NCI-H446 treated with DMSO at 0.1 percent for 48 hours (cell line): ENCODE measurements around the gene IKZF2.
A peak's percentile ranks its signal among the peaks of the same experiment; 100 is the strongest.

Experiments used
- DNase-seq: peaks from one replicate; lab custom pipeline; 2025; lab: John Stamatoyannopoulos, UW

Gene IKZF2

DNA sequence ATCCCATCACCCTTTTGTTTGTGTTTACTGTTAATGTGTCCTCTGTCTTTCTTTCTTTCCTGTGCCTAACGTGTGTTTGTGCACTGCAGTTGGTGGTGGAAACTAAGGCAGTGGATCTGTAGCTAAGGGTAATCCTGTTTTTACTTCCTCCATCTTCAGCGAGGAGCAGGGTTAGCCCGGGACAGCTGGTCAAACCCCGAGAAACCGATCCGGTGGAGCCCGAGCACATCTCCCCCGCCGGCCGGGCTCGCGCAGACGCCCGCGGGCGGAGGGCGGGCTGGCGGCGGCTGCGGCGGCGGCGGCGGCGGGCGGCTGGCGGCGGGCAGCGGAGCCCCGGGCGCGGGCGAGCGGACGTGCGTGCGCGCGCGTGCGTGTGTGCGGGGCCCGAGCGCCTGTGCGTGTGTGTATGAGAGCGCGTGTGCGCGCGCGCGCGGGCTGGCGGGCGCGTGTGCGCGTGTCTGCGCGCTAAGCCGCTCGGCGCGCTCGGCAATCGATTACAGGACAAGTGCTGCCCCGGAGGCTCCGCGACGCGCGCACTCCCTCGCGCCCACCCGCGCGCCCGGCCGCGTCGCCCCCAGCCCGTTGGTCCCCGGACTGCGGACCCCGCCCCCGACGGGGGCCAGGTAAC, at the start of gene IKZF2:
Gene IKZF2, minus strand, starts transcription at position 176 of the 628 bp plus-strand sequence. CDS start 2,983 bp downstream, outside the sequence.
- DNase-seq, result peak; percentile 86

DNA sequence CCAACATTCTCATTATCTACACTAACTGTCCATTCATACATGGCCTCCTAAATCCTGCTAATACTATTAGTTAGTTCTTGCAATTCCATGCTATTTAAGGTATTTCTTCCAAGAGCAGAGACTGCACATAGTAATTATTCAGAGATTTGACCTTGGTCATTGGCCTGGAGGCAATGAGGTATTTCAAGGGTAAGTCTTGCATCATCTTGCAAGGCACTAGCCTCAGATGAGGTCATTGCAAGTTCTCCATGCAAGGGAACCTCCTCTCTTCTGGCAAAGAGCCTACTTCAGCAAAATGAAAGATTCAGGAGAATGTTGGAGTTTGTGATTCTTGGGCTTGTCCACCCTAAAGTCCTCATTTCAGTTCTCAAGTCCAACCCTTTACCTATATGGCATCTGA, 48.5 kb upstream of the IKZF2 start:
- DNase-seq, result no peak

DNA sequence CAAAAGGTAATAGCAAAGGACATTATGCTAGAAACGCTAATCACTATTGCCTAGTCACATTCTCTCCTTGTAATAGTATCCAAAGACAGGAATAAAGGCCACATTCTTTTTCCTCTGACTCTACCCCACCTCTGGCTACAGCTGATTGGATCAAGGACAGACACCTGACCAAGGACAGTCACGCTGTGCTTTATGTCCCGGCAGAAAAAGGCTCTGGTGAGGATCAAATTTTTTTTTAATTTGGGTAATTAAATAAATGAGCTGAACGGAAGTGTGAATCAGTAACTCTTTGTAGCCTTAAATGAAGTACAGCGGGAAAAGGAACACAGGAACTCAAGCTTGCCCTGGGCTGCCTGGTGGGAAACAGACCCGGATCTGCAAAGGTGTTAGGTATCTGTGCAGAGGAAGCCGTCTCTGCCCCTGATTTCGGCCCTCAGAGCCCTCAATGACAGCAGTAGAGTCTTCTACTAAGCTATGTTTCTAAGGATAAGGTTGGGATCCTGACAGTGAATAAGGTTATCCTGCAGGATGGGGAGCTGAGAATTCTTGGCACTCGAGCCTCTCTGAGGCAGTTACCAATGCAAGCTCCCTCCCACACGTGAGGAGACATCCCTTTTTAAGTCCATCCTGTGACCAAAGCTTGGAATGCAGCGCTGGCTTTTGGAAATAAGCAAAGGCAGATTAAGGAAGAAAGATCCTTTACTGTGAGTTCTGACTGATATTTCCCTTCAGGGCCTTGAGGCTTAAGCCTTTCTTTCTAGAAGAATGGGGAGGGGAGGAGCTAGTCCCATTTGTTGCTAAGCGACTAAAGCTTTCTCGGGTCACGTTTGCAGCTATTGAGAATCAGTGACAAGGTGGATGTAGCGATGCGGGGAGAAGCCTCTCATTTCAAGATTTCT, 37.8 kb upstream of the IKZF2 start:
- DNase-seq, result no peak

DNA sequence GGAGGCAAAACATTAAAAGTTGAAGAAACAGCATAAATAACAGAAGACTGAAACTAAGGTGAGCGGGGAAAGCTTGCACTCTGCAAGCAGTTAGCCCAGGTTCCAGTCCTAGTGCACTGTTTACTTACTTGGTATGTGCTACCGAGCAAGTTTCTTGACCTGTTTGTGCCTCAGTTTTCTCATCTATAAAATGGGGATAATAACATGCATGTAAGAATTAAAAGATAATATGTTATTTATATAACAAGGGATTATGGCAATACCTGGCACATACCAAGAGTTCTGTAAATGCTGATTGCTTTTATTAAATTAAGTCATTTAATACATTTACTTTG, 37.1 kb upstream of the IKZF2 start:
- DNase-seq, result no peak

DNA sequence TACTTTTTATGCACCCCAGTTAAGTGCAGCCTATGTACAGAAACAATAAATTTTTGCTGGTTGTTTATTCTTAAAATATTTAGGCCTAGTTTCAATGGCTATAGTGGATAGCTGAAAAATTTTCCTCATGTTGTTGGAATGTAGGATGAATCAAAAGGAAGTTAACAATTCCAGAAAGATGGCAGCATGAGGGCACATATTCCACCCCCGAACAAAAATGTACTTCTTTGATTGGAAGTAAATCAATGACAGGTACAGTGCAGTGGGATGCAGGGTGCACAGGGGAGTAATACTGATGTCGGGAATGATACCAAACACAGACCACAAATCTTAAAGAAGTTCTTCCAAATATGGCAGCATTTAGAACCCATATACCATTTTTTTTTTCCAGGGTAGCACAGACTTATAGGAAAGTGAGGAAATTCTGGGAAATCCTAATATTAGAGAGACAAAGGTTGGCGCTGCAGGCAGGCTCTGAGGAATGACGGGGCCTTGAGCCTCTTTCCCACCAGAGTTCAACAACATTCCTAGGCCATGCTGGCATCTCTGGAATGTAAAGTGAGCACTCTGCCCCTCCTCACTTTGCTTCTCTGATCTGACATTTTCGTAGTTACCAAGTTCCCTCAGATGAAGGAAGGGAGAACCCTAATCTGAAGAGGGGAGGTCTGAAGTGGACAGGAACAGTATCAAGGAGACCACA, 36.6 kb upstream of the IKZF2 start:
- DNase-seq, result no peak

DNA sequence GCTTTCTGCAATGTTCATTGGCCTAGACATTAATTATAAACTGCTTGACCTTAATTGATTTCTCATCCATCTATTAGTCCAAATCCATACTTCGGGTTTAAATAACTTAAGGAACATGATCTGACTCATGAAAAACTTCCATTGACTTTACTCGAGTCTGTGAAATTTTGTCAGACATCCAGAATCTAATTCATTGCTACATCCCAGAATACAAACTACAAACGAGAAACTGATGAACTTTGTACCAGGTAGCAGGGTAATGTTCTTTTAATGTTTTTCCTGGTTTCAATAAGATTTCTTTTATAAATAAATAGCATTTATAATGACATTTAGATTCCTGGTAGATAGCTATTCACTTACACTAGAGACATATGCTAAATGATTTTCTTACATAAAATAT, 36.0 kb upstream of the IKZF2 start:
- no peak for DNase-seq

DNA sequence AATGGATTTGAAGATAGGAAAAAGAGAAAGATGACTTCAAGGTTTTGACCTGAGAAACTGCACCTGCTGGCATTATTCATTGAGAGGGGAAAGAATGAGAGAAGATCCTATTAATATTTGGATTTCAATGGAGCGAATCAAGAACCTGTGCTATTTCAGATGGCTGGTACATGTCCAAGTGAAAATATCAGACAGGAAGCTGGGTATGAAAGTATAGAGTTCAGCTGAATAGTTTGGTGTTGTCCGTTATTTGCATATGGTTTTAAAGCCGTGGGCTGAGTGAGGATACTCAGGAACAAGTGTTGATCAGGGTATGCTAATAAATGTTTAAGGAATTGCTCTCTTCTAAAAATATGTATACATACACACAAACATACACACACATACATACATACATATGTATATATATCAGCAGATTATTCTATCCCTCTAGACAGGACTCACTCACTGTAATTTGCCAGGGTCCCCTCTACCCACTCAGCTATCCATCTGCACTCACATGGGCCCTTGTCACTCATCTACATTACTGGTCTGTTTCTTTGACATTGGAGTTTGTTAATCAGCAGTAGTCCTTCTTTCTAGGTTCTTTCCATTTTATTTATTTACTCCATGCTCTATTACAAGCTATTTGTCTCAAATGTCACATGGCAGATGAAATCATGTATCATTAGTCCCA, 33.9 kb upstream of the IKZF2 start:
- DNase-seq, result no peak

DNA sequence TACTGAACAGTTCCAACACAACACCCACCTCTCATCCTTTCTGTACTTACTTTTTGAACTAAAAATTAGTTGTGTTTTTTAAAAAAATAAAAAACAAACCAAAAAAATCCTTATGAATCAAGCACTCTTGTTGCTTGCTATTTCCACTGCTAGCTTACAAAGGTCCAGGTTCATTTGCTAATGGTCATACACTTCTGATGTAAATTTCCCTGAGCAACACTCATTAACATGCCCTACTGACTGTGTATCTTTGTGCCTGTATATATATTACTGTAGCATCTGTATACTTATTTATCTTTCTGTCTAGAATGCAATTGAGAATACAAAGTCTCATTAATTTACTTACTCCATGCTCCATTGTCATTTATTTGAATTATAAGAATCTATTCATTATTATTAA, 30.3 kb upstream of the IKZF2 start:
- DNase-seq, result no peak

DNA sequence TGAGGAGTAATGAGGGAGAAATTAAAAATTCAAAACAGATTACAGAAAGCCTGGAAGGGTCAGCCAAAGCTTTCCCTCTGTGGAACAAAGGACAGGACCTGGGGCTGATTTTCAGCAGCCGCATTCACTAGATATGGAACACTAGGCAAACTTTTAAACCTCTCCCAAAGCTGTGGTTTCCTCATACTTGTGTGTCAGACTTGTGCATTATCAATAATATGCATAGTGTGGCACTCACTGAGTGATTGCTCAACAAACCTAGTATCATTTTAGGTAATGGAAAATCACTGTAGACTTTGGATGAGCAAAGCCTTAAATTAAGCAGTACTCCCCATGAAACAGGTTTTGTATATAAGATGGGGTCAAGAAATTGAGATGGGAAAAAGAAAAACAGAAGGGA, 26.3 kb upstream of the IKZF2 start:
- DNase-seq, result no peak

DNA sequence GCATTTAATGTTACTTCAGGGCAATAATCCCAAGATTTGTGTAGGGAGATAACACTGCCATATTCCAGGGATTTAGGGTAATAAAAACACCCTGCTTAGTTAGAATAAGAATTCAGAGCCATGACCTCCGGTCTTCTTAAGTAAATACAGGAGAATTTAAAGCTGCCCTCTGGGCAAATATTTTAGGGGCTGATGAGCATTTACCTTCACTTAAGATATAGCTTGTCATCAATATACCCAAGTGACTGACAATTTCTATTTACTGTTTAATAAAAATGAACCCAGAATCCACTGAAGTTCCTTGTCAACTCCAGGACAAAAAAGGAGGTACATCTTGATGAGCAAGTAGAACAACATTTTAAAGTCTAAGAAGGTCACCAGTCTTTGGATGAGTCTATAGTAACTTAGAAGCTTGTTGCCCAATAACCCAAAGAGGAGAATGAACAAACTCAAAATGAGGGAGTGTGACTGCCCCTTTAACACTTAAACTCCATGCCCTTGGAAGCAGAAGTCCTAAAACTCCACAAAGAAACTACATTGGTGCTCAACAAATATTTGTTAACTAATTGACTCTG, 24.3 kb upstream of the IKZF2 start:
- no peak for DNase-seq

DNA sequence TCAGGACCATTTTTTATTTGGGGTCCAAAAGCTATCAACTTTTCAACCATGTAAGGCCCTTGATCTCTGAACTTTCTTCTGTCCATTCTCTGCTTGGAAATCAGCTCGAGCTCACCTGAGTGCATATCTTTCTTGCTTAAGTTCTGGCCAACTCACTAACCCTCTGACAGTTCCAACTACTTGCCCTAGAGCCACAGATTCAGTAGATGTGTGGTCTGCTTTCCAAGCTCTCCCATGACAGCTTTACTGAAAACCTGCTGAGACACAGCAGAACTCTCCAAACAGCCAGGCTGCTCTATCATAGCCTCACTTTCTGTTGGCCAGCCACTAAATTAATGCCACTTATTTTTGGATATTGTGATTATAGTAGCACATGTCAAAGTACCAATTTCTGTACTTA, 21.2 kb upstream of the IKZF2 start:
- no peak for DNase-seq

DNA sequence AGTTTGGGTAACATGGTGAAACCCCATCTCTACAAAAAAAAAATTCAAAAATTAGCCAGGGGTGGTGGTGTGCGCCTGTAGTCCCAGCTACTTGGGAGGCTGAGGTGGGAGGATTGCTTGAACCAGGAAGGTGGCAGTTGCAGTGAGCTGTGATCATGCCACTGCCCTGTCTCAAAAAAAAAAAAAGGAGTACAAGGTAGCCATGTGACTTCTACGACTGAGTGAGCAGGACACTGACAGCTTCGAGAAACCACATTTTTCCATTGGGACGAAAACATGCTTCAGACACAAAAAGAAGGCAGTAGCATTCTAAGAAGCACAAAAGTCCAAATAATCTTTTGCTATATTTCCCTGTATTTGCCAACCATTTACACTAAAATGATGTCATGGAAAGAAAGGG, 19.7 kb upstream of the IKZF2 start:
- no peak for DNase-seq

DNA sequence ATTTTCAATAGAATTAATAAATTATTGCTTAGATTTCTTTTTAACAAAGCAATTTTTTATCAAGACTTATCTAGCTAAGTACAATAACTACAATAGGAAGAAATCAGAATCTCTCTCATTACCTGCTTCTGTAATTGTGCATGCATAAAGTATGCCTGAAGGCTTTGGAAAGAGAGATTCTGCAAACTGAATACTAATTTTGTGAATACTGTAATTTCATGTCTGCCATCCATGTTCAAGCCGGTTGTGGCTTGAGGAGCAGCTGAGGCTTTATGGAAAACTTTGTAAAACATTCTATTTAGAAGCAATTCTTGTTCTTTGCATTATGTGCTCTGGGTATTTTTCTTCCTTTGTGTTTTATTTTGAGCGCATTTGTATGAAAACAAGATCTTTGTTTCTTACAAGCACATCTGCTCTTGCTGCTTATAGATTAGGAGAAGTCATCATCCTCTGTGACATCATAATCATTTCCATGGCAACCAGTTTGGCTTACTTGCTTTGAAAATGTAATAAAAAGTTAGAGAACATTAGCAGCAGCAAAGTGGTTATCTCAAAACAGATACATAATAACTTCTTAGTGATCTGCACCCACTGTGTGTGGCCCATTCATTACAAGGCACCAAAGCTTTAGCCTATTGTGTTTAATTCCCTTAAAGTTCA, 16.0 kb upstream of the IKZF2 start:
- no peak for DNase-seq

DNA sequence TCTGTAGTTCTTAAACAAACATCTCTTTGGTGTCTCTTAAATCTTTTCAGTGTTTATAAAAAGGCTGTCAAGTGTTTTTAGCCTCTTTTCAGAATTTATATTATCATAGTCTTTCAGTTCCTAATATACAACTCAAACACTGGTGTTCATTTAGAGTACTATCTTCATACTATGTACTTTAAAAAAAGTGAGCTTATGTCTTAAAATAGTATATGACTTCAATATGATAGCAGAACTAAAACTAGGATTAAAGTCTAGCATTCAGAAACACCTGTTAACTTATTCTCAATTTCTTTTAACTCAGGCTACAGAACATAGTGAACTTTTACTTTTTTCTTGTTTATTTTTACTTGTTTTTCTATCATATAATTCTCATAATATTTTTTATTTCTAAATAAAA, 14.7 kb upstream of the IKZF2 start:
- no peak for DNase-seq

DNA sequence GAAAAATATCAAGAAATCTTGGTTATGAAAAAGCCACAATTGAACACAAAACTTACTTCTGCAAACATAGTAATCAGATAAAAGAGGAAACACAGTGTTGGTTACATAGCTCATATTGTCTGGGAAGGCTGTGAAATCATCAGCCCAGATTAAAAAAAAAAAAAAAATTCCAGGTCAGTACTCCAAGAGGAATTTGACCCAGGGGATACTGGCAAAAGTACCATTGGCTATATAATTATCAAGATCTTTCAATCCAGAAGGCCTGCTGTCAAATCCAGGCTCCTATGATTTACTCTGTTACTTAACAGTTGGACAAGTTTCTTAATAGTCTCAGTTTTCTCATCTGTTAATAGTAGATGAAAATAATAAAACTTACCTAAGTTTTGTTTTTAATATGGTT, 12.9 kb upstream of the IKZF2 start:
- no peak for DNase-seq

DNA sequence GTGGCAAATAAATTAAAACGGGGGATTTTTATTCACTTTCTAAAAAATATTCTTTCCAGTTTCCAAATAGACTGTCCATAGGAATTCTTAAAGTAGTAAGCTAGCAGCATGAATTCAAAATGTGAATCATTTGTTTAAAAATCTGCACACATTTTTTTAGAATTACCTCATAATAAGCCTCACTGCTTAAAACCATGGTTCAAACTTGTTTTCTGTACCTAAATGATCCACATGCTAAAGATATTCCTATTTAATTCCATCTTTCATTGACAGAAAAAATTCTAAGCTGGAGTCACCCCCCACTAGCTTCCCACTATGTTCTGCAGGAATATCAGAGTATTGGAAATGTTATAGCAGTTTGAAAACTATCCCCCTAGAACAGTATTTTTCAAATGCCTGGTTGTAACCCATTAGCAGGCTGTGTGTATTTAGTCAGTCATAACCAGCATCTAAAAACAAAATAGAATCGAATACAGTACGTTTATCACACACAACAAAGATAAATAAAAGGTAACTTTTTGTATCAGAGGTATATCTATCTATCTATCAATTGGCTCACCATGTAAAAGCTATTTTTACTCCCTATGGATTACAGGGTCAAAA, 11.2 kb upstream of the IKZF2 start:
- DNase-seq, result no peak

DNA sequence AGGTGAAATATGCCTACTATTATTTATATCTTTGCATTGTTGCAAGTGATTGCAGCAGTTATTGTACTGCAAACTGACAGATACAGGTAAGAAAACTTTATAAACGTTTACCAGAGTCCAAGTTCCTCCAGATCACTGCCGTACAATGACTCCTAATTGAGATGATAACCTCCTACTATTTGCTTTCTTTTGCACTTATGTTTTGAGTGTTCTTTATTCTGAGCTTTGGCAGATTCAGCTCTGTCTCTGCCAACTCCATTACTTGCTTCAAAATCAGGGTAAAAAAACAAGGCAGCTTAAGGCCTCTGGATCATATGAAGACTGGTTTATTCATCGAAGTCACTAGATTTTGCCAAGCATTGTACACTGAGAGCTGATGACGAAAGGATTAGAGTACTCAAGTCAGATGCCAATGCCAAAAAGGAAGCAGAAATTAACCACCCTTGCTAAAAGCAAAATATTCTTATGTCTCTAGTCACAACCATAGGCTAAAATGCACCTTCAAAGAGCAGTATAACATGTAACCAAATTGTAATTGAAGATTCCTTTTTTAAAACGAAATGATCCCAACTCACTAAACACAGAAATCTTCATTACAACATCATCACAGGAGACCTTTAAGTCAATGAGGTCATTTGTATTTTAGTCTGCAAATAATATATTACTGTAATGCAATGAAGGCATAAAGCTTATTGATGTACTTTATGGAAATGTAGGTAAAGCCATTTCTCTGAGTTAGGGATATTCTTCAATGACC, 10.5 kb upstream of the IKZF2 start:
- no peak for DNase-seq

DNA sequence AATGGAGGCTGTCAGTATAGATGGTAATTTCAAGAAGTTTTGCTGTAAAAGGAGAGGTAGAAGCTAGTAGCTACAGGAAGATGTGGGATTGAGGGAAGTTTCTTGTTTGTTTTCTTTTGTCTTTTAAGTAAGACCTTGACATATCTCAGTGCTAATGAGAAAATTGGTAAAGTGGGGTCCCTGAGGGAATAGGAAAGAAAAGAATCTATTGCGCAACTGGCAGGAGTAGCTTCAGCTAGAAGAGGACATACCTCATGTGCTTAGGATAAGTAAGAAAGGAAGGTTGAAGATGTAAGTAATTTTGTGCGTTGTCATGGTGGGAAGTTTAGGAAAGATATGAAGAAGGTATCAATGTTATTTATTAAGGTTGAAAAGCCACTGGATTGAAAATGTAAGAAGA, 8.4 kb upstream of the IKZF2 start:
- no peak for DNase-seq

DNA sequence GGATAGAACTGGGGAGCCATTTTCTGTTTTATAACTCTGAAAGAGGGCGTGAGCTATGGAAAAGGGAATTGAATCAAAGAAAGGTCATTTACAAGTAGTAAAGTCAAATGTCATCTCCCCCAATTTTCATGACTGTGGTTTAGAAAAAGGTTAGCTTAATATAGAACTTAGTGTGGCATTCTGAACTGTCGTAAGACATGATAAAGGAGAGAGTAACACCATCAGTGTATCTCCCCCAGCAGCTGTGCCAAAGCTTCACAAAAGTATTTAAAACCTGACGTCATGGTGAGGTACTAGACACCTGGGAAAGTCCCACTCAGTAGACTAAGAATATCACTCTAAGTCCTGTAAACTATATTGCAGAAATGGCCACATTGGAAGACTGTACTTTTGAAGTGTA, 5.8 kb upstream of the IKZF2 start:
- DNase-seq, result no peak

DNA sequence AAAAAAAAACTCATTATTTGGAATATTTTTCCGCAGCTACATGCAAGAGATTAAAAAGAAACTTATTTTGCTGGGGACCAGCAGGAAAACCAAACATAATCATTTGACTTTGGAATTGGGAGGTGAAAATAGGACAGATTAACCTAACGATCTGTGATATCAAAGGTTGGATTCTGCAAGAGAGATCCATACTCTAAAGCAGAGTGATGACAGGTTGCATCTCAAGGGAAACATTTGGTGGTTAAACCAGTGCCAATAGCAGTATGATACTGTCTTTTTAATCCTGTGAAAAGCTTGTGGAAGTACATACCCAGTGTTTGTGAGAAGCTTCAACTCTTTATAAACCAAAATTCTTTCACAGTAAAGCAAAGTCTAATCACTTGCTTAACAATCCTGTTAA, 5.3 kb upstream of the IKZF2 start:
- no peak for DNase-seq

DNA sequence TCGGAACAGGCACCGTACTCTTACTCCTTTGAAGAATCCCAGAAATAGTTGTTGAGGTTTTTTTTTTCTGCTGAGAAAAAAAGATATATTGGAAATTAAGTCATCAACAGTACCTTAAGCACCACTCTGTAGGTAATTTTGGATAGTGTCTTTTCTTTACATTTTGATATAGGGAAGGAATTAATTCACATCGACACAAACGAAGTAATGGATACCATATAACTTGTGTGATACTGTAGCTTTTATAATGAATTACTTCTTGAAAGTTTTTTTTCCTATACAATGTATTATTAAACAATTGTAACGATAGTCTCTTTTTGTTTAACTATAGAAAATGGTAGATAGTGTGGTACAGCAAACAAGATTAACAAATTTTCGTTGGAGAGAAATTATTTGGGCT, 1.5 kb upstream of the IKZF2 start:
- no peak for DNase-seq
